Esophagus mucosa (tissue), 1 donor: Measurements from ENCODE around the gene SLC7A6. TPM values are rescaled to one million over a fixed set of nuclear protein-coding genes. Genes with fewer than 3 reads are reported as not detected.

Experiments
- ATAC-seq: fragments of 200-7000 bp; cut with Tn5 transposase; one replicate; pipeline ENCODE4 v1.9.1; 2020
- total RNA-seq: library from RNA; stranded (reverse); gene quantifications from one replicate; pipeline ENCODE4 v1.2.4, GENCODE V29; 2023
- donor health status: DM: yes; HTN: yes; CAD: no.

The SLC7A6 gene
- total RNA-seq, 1 donor from 2014 or later: 4.7 TPM

DNA sequence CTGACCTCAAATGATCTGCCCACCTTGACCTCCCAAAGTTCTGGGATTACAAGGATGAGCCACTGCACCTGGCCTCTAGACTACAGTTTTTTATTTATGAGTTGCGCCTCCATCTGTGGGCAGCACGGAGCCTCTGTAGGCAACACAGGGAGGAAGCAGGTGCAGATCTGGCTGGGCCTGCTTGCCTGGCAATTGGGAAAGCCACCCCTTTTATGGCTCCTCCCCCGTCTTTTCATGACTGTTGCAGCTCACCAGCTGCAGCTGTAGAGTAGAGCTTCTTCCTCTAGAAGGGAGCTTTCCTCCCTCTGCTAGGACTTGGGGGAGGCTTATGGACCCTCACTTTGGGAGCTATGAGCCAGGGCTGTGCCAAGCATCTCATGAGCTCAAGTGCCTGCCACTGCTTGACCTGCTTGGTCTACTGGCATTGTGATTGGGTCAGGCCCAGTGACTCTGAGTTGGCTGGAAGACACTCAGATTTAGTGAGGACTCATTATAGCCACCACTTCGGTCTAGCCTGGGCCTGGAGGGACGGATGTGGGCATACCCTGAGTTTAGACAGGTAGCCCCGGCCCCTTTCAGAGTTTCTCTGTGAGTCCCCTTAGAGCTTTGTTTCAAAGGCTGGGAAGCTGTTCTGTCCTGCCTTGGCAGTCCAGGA, 6.9 kb upstream of the SLC7A6 start:
- ATAC-seq: peak; percentile 68

DNA sequence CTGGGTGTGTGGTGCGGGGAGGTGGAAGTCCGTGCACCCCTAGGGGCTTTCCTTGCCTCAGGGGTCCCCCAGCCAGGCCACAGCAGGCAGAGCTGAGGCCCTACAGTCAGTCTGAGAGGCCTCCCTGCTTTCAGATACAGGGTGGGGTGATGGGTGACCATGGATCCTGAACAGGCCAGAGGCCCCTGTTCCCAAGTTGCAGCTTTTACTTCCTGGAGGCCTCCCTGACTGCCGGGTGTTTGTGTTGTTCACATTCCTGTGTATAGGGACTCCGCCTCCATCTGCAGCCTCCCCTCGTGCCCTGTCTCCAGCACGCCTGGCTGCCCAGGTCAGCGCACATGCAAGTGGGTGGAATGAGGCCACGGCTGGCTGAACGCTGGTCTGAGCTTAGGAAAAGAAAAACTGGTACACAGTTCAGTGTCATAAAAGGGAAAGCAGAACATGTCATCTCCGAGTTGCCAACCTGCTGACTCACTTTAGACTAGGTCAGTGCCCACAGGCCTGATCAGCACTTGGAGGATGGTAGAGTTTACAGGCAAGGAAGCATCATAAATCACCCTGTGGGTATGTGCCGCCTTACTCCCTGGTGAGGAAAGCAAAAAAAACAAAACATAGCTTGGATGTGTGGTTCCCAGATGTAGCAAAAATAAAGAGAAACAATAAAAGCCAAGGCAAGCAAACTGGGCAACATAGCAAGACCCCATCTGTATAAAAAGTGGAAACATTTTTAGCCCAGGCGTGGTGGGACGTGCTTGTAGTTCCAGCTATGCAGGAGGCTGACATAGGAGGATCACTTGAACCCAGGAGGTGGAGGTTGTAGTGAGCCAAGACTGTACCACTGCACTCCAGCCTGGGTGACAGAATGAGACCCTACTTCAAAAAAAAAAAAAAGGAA, 6.2 kb upstream of the SLC7A6 start:
- ATAC-seq: peak; percentile 54

- ATAC-seq: no peak
Measured at GRCh38 chr16:68259007-68259825, 5.1 kb upstream of the SLC7A6 start.

GRCh38 chr16:68263559-68264127, 683 bp upstream of the SLC7A6 start:
- no peak for ATAC-seq

DNA sequence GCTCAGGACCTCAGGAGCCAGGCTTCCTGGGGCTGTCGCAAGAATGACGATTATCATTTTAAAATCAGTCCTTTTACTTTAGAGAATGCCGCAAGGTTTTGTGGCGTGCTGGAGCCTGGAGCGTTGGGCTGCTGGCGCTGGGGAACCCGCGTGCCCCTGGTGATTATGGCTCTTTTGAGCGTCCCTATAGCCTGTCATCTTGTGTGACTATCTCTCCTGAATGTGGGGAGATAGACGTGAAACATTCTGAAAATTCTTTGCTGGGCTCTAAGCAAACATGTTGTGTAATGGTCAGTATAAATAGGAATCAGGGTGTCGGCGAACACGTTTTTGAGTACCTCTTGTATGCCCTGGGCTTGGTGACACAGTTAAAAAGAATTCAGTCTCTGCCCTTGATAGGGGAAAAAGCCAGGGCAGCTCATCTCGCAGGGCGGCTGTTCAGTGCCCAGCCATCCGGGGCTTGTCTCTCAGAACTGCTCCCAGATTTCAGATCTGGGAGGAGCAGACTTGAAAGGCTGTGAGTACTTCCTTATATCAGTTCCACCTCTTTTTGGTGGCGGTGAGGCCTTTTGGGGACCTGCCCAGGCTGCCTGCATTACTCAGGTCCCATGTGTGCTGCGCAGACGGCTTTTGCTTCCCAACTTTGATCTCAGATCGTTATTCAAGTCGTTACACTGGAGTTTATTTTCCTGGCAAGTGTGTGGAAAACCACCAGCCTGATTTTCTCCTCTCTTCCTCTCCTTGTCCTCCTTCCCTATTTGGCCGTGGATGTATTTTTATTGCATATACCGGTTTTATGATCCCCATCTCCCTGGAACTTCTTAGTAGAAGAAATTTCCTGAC, 973 bp downstream of the SLC7A6 start:
- peak; percentile 69 for ATAC-seq

DNA sequence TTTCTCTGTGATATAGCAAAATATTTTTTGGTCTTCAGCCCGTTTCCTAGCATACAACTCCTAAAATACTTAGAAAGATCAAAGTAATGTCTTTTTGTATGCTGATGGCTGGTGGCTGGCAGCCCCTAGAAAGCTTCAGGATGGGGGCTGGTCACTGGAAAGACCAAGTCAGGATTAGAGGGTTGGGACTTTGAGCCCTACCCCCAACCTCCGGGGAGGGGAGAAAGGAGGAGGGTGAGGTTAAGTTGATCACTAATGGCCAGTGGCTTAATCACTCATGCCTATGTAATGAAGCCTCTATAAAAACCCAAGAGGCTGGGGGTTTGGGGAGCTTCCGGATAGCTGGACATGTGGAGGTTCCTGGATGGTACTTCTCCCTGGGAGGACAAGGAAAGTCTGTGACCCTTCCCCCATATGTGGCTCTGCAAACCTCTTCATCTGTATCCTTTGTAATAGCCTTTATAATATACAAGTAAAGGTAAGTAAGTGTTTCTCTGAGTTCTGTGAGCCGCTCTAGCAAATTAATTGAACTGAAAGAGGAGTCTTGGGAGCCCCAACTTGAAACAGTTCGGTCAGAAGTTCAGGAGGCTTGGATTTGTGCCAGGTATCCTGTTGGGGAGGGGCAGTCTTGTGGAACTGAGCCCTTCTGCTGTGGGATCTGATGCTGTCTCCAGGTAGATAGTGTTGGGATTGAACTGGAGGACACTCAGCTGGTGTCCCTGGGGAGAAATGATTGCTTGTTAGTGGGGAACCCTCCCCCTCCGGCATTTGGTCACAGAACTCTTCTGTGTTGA, 3.5 kb downstream of the SLC7A6 start:
- ATAC-seq: no peak

DNA sequence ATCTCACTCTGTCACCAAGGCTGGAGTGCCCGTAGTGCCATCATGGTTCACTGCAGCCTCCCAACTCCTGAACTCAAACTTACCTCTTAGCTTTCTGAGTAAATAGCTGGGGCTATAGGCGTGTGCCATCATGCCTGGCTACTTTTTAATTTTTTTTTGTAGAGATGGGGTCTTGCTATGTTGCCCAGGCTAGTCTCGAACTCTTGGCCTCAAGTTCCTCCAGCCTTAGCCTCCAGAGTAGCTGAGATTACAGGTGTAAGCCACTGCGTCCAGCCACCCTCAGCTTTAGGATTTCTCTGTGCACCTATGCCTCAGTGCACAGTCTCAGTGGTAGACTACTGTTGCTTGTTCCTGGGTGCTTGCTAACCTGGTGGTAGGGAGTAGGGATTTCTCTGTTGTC, 5.5 kb downstream of the SLC7A6 start:
- no peak for ATAC-seq

DNA sequence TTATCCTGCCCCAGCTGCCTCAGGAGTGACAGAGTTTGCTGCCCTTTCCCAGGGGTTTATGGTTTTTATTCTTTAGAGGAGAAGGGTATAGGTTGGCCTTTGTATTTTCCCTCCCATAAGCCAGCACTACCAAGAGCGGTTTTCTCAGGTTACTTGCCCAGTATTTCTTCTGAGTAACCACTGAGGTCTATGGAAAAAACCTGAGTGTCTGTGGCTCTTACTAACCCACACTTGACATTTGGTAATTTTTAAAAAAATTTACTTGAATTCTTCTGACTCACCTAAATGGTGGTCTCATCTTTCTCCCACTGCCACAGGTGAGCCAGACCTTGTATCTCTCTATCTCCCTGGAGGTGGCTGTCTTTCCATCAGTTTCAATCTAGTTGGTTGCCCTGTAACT, 6.0 kb downstream of the SLC7A6 start:
- ATAC-seq: no peak

DNA sequence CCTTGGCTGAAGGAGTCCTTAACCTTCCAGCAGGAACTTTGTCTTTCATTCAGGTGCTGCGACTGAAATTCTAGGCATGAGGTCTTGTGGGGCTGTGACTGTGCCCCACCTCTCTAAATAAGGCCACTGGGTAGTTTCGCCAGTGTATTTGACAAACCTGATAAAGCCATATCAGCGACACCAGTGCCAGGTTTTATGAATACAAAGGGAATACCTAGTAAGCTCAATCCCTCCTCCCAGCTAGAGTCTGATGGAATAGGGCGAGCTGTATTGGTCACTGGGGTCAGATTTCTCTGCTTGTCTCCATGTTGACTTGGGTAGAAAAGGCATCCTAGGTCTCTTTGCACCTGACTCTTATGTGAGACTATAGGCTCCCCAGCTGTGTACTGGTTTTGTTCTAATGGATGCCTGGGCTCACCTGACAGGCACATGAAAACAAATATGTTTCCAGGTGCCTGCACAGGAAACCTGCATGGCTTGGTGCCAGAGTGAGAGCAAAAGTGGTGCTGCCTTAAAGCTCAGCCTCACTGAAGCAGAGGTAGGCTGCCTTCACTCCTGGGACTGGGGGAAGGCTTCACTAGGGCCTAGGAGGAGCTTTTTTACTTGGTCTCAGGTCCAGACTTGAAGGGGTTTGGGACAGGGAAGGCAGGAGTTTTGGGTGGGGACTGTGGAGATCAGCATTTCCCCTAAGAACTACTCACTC, 8.3 kb downstream of the SLC7A6 start:
- ATAC-seq: no peak

DNA sequence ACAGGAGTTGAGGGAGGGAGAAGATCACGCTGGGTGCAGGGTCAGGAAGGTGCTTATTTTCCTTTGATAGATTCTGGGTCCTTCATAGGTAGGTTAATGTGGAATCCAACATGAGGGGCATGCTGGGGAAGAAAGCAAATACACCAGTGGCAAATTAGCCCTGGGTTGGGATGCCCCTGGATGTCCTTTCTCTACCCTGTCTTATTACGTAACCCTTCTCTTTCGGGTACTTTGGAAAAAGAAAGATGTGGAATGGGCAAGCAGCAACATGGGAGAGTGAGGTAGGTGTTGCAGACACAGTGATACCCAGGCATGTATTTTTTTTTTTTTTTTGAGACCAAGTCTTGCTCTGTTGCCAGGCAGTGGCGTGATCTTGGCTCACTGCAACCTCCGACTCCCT, 9.1 kb downstream of the SLC7A6 start:
- no peak for ATAC-seq

DNA sequence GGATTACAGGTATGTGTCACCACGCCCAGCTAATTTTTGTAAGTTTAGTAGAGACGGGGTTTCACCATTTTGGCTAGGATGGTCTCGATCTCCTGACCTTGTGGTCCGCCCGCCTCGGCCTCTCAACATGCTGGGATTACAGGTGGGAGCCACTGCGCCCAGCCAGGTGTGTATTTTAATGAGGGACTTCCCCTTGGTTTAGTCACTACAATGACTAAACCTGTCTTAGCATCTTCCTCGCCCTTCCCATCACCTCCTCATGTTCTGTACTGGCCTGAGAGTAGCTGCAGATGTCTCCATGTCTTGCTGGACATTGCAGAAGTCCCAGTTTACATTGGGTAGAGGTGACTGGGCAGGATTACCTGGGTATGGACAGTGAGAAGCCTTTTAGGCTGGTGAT, 9.6 kb downstream of the SLC7A6 start:
- ATAC-seq: peak; percentile 72

DNA sequence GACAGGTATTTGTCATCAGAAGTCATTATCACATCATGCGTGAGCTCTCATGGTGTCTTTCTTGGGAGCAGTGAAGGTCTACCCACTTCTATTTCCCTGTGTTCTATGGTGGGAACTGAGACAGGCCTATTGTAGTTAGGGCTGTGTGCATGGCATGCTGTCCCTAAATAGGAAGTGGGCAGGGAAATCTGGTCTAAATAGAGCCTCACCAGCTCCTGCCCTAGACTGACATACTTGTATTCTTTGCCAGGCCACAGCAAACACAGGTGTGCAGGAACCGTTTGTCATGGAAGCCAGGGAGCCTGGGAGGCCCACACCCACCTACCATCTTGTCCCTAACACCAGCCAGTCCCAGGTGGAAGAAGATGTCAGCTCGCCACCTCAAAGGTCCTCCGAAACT, 10.1 kb downstream of the SLC7A6 start:
- no peak for ATAC-seq

- no peak for ATAC-seq
Measured at GRCh38 chr16:68275611-68276191, 11.4 kb downstream of the SLC7A6 start.

GRCh38 chr16:68276223-68276622, 11.9 kb downstream of the SLC7A6 start:
- ATAC-seq: no peak

DNA sequence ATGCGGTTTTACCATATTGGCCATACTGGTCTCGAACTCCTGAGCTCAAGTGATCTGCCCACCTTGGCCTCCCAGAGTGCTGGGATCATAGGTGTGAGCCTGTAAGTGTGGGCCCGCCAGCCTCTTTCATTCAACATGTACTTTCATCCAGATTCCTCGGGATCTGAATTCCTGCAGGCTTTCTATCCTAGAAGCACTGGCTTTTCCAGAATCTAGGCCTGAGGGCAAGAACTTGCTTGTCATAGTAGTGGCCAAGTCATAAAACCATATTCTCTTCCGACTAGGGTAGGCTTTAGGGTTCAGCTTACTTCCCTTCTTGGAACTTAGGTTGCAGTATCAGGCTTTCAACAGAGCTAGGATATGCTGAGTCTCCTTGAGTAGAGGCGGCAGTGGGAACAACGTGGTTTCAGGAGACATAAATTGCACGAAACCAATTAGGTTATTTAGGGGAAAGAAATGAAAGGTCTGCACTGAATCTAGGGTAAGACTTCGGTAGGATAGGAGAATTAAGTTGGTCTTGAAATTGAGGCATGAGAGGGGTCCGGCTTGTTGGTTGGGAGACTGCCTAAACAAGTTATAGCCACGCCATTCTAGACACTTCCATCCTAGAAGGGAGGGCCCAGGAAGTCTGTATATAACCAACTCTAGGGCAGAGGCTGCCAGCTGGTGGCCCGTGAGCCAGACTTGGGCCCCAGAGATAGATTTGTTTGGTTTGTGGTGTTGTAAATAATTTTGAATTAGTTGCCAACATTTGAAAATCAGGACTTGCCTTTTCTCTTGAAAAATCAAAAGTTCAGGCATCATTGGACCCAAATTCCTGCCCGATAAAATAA, 15.6 kb downstream of the SLC7A6 start:
- no peak for ATAC-seq

- no peak for ATAC-seq
Measured at GRCh38 chr16:68281368-68282063, 17.2 kb downstream of the SLC7A6 start.

- ATAC-seq: no peak
Measured at GRCh38 chr16:68282064-68282452, 17.7 kb downstream of the SLC7A6 start.

GRCh38 chr16:68283346-68283745, 19.0 kb downstream of the SLC7A6 start:
- ATAC-seq: no peak
